PFSK-1 (cell line): ENCODE results near the gene TMEM63C.

Experiments
- POLR2AphosphoS5 ChIP-seq: IDR thresholded peaks from 2 replicates; pipeline ENCODE4 v1.6.1; 2012; ENCODE audit warnings: low read depth, mild to moderate bottlenecking, control low read depth, low read length, moderate library complexity
- REST ChIP-seq, 2 experiments: IDR thresholded peaks; 2 replicates each; pipeline versions ENCODE4 v1.6.1 to v1.8.0; 2011 to 2012; ENCODE audit warnings: low read depth in 2 of 2, low read length in 2 of 2, control low read depth in 1 of 2, inconsistent platforms in 1 of 2, mild to moderate bottlenecking in 1 of 2, moderate library complexity in 1 of 2; ENCODE audit not compliant: insufficient read depth in 1 of 2
- SIN3A ChIP-seq: IDR thresholded peaks from 2 replicates; pipeline ENCODE4 v1.6.1; 2012; ENCODE audit warnings: mild to moderate bottlenecking, low read length, moderate library complexity, borderline replicate concordance; ENCODE audit not compliant: insufficient read depth

GRCh38 chr14:77204907-77205306, 23.3 kb downstream of the TMEM63C start:
- no peak for TF ChIP-seq POLR2AphosphoS5
- TF ChIP-seq SIN3A = no peak
- no peak for TF ChIP-seq REST (IDR thresholded peaks at IDR 0.05; ENCODE audit: insufficient read depth in 1 of 2, low read depth in 2 of 2, low read length in 2 of 2)
